HepG2 (cell line): ENCODE results near the gene OLFM2. TPM values are rescaled to one million over a fixed set of nuclear protein-coding genes. Genes with fewer than 3 reads are reported as not detected.
A peak's percentile ranks its signal among the peaks of the same experiment; 100 is the strongest.

Experiments
- CEBPB ChIP-seq: IDR thresholded peaks from 2 replicates; pipeline ENCODE4 v1.6.1; 2011; ENCODE audit warnings: low read depth, low read length, improper control_type of control experiment, borderline replicate concordance
- ERF ChIP-seq: IDR thresholded peaks from 2 replicates; pipeline ENCODE4 v1.6.1; 2018; ENCODE audit warnings: missing biosample characterization, missing genetic modification reagents
- FLYWCH1 ChIP-seq: sonication (generic); formaldehyde crosslinking; IDR thresholded peaks from 2 replicates; pipeline ENCODE4 v1.8.1; 2023; ENCODE audit warnings: mild to moderate bottlenecking, missing genetic modification reagents
- HBP1 ChIP-seq: IDR thresholded peaks from 2 replicates; pipeline ENCODE4 v1.6.1; 2016; ENCODE audit warnings: low read depth, control low read depth
- HIVEP1 ChIP-seq: sonication (generic); formaldehyde crosslinking; IDR thresholded peaks from 2 replicates; pipeline ENCODE4 v1.4.0; 2020; ENCODE audit warnings: mild to moderate bottlenecking, missing genetic modification reagents
- ISX ChIP-seq: sonication (generic); formaldehyde crosslinking; conservative IDR thresholded peaks from 2 replicates; pipeline ENCODE4 v1.5.0; 2020; ENCODE audit warnings: missing genetic modification reagents
- NRL ChIP-seq: sonication (generic); formaldehyde crosslinking; IDR thresholded peaks from 2 replicates; pipeline ENCODE4 v1.5.0; 2020; ENCODE audit warnings: missing genetic modification reagents, mild to moderate bottlenecking, moderate library complexity, borderline replicate concordance
- PAX8 ChIP-seq: sonication (generic); formaldehyde crosslinking; IDR thresholded peaks from 2 replicates; pipeline ENCODE4 v1.8.0; 2022; ENCODE audit warnings: mild to moderate bottlenecking, missing genetic modification reagents, borderline replicate concordance
- POLR2AphosphoS5 ChIP-seq: IDR thresholded peaks from 2 replicates; pipeline ENCODE4 v1.6.1; 2012; ENCODE audit warnings: low read depth, low read length
- SAFB2 ChIP-seq: sonication (generic); formaldehyde crosslinking; IDR thresholded peaks from 2 replicates; pipeline ENCODE4 v1.5.1; 2020; ENCODE audit warnings: missing genetic modification reagents, low read depth, mild to moderate bottlenecking, borderline replicate concordance
- SRSF9 ChIP-seq: fragments of 200-400 bp; formaldehyde crosslinking; IDR thresholded peaks from 2 replicates; pipeline ENCODE4 v1.6.1; 2018; ENCODE audit warnings: borderline replicate concordance, mild to moderate bottlenecking, low read depth, low read length; ENCODE audit not compliant: insufficient read depth, poor library complexity, severe bottlenecking
- ZNF513 ChIP-seq: sonication (generic); formaldehyde crosslinking; conservative IDR thresholded peaks from 2 replicates; pipeline ENCODE4 v1.5.0; 2020; ENCODE audit warnings: missing genetic modification reagents
- ZNF607 ChIP-seq: sonication (generic); formaldehyde crosslinking; IDR thresholded peaks from 2 replicates; pipeline ENCODE4 v1.5.1; 2020; ENCODE audit warnings: missing genetic modification reagents, mild to moderate bottlenecking, borderline replicate concordance
- ZNF704 ChIP-seq: sonication (generic); formaldehyde crosslinking; IDR thresholded peaks from 2 replicates; pipeline ENCODE4 v1.8.1; 2023; ENCODE audit warnings: mild to moderate bottlenecking, inconsistent platforms, moderate library complexity, missing genetic modification reagents, borderline replicate concordance
- ZNF782 ChIP-seq: sonication (generic); formaldehyde crosslinking; IDR thresholded peaks from 2 replicates; pipeline ENCODE4 v1.4.0; 2020; ENCODE audit warnings: missing genetic modification reagents, mild to moderate bottlenecking, borderline replicate concordance
- ZNF784 ChIP-seq: sonication (generic); formaldehyde crosslinking; IDR thresholded peaks from 2 replicates; pipeline ENCODE4 v1.5.1; 2020; ENCODE audit warnings: missing genetic modification reagents, mild to moderate bottlenecking, borderline replicate concordance
- ZNF839 ChIP-seq: sonication (generic); formaldehyde crosslinking; IDR thresholded peaks from 2 replicates; pipeline ENCODE4 v1.4.0; 2020; ENCODE audit warnings: missing genetic modification reagents, mild to moderate bottlenecking, borderline replicate concordance
- polyA plus RNA-seq, 8 experiments: library from polyadenylated mRNA; depleted of rRNA in 3 of 8; stranded (reverse) in 7 of 8; unstranded in 1 of 8; fragments of >200 nt; fragmentation: Illumina TruSeq in 4 of 8; extraction: Trizol in 4 of 8; gene quantifications; 2 replicates each; pipeline versions ENCODE4 v1.2.1 to v1.2.3, GENCODE V29; 2011 to 2016; ENCODE audit warnings: low read depth in 4 of 8, missing spikeins in 1 of 8, mixed read lengths in 1 of 8; ENCODE audit not compliant: insufficient read depth in 1 of 8
- total RNA-seq, 5 experiments: library from RNA; depleted of rRNA; stranded (reverse); fragments of >200 nt; fragmentation: Illumina TruSeq; extraction: Trizol; gene quantifications; 2 replicates each; pipeline ENCODE4 v1.2.3, GENCODE V29; 2016; ENCODE audit warnings: low read depth in 1 of 5
- TF ChIP-seq, protein P1 (sequence below): sonication (generic); formaldehyde crosslinking; IDR thresholded peaks from 2 replicates; pipeline ENCODE4 v1.5.0; 2020; ENCODE audit warnings: missing genetic modification reagents
- TF ChIP-seq, protein P2 (sequence below): sonication (generic); formaldehyde crosslinking; IDR thresholded peaks from 2 replicates; pipeline ENCODE4 v1.8.1; 2022; ENCODE audit warnings: low read depth, mild to moderate bottlenecking, missing genetic modification reagents

OLFM2 gene
- total and polyA plus RNA-seq, 2 of the 13 experiments (the other 11 are each of a cell fraction or from before 2014, with no cell fraction given): 0.20 to 0.51 TPM

DNA sequence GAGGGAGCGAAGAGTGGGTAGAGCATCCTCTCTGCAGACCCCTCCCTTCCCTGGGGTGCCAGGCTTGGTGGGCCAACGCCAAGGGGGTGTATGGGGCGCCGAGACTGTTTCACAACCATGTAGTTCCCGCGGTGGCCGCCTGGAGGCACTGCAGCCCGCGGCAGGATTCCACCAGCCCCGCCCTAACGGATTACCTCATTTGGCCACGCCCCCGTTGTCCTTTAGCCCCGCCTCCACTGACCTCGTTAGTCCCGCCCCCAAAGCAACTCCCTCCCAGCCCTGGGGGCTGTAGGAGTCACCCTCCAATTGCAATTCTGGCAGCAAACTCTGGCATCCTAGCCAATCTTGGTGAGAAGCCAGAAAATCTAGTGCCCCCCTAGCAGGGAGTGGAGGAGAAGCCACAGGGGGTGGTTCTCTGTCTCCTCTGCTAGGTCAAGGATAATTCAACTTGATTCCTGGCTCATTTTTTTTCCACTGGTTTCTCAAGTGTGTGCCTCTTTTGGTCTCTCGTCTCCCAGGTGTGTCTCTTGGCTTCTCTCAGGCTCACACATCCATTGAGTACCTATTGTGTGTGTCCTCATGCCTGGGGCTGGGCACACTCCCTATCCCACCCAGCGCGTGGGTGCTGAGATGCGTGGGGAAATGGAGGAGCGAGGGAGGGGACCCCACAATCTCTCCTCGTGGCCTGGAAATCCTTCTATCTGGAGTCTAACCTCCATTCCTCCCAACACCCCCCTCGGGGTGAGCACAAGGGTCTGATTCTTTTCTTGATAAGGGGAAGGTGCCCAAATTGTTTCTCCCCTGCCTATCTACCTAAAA lies 2.0 kb downstream of the OLFM2 start (continued):
- TF ChIP-seq NRL (CRISPR knock-in tag) (0 out of 2 replicates have a peak, but pooled peaks have one; percentile 25), FLYWCH1 (CRISPR knock-in tag) (no peak), SRSF9 (no peak), ZNF607 (CRISPR knock-in tag) (no peak), ZNF782 (no peak), HBP1 (CRISPR knock-in tag) (no peak), SAFB2 (CRISPR knock-in tag) (no peak), ERF (no peak), ZNF513 (CRISPR knock-in tag) (no peak), CEBPB (peak; percentile 80), ZNF784 (CRISPR knock-in tag) (no peak), PAX8 (CRISPR knock-in tag) (no peak), HIVEP1 (CRISPR knock-in tag) (no peak), ISX (CRISPR knock-in tag) (no peak), ZNF839 (CRISPR knock-in tag) (no peak), ZNF704 (CRISPR knock-in tag) (no peak), POLR2AphosphoS5 (no peak)
- TF ChIP-seq, protein P1, sequence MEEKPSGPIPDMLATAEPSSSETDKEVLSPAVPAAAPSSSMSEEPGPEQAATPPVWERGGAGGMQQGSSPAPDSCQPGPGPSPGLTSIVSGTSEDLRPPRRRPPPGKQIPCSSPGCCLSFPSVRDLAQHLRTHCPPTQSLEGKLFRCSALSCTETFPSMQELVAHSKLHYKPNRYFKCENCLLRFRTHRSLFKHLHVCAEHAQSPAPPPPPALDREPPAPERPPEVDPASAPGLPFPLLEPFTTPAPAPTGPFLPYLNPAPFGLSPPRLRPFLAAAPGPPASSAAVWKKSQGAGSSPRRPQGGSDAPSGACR (CRISPR knock-in tag): no peak
- TF ChIP-seq, protein P2, sequence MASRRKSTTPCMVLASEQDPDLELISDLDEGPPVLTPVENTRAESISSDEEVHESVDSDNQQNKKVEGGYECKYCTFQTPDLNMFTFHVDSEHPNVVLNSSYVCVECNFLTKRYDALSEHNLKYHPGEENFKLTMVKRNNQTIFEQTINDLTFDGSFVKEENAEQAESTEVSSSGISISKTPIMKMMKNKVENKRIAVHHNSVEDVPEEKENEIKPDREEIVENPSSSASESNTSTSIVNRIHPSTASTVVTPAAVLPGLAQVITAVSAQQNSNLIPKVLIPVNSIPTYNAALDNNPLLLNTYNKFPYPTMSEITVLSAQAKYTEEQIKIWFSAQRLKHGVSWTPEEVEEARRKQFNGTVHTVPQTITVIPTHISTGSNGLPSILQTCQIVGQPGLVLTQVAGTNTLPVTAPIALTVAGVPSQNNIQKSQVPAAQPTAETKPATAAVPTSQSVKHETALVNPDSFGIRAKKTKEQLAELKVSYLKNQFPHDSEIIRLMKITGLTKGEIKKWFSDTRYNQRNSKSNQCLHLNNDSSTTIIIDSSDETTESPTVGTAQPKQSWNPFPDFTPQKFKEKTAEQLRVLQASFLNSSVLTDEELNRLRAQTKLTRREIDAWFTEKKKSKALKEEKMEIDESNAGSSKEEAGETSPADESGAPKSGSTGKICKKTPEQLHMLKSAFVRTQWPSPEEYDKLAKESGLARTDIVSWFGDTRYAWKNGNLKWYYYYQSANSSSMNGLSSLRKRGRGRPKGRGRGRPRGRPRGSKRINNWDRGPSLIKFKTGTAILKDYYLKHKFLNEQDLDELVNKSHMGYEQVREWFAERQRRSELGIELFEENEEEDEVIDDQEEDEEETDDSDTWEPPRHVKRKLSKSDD: no peak
